Activated CD4-positive, alpha-beta T cell treated with anti-CD3 and anti-CD28 coated beads, Interleukin-2, Interleukin-6, amounts not matched to agents 100 ng/mL and 50 ng/mL, durations not matched to agents 16 hours and 8 hours (primary cell): Measurements from ENCODE around the gene LHFPL2.
"Not testable (repeated sequence)": the region's sequence is repeated elsewhere in the genome, so short reads cannot be mapped to it uniquely, and the experiment has no call there.

ENCODE experiments used
- DNase-seq: peaks from one replicate; pipeline ENCODE4 v3.0.0-alpha.2; 2020

The LHFPL2 gene

GRCh38 chr5:78638973-78639669 is 9.5 kb downstream of the LHFPL2 start:
- no peak for DNase-seq

- DNase-seq, result no peak
These were observed 10.1 kb downstream of the LHFPL2 start for GRCh38 chr5:78638423-78638822.

GRCh38 chr5:78637468-78637867 is 11.1 kb downstream of the LHFPL2 start:
- no peak for DNase-seq

- no peak for DNase-seq
These were observed 11.9 kb downstream of the LHFPL2 start for GRCh38 chr5:78636682-78637081.

- no peak for DNase-seq
These were observed 13.9 kb downstream of the LHFPL2 start for GRCh38 chr5:78634634-78635033.

- no peak for DNase-seq
These were observed 14.3 kb downstream of the LHFPL2 start for GRCh38 chr5:78634229-78634628.

GRCh38 chr5:78633700-78634099 is 14.9 kb downstream of the LHFPL2 start:
- DNase-seq, result no peak

- no peak for DNase-seq
These were observed 16.1 kb downstream of the LHFPL2 start for GRCh38 chr5:78632467-78632866.

- DNase-seq, result no peak
These were observed 16.6 kb downstream of the LHFPL2 start for GRCh38 chr5:78631931-78632330.

- DNase-seq, result no peak
These were observed 18.5 kb downstream of the LHFPL2 start for GRCh38 chr5:78630047-78630446.

GRCh38 chr5:78629624-78630023 is 18.9 kb downstream of the LHFPL2 start:
- no peak for DNase-seq

- no peak for DNase-seq
These were observed 20.1 kb downstream of the LHFPL2 start for GRCh38 chr5:78628270-78628992.

GRCh38 chr5:78627766-78628165 is 20.8 kb downstream of the LHFPL2 start:
- DNase-seq, result no peak

- DNase-seq, result no peak
These were observed 21.4 kb downstream of the LHFPL2 start for GRCh38 chr5:78627175-78627574.

- no peak for DNase-seq
These were observed 22.5 kb downstream of the LHFPL2 start for GRCh38 chr5:78626009-78626571.

GRCh38 chr5:78624992-78625391 is 23.6 kb downstream of the LHFPL2 start:
- DNase-seq, result no peak

- no peak for DNase-seq
These were observed 24.5 kb downstream of the LHFPL2 start for GRCh38 chr5:78624011-78624541.

- DNase-seq, result no peak
These were observed 26.1 kb downstream of the LHFPL2 start for GRCh38 chr5:78622302-78622971.

GRCh38 chr5:78621291-78621738 is 27.3 kb downstream of the LHFPL2 start:
- no peak for DNase-seq

GRCh38 chr5:78620119-78620518 is 28.5 kb downstream of the LHFPL2 start:
- DNase-seq, result not testable (repeated sequence)

GRCh38 chr5:78618303-78618702 is 30.3 kb downstream of the LHFPL2 start:
- no peak for DNase-seq

GRCh38 chr5:78615697-78616096 is 32.9 kb downstream of the LHFPL2 start:
- DNase-seq, result no peak

GRCh38 chr5:78614816-78615215 is 33.8 kb downstream of the LHFPL2 start:
- no peak for DNase-seq
